OCI-LY7 (cell line): ENCODE data around the gene USP25.

Source experiments
- EZH2phosphoT487 ChIP-seq: fragments of 200-600 bp; sonication (generic); IDR thresholded peaks from 2 replicates; pipeline ENCODE4 v1.6.1; 2018; ENCODE audit warnings: low read depth, borderline replicate concordance, mild to moderate bottlenecking, mixed run types, antibody characterized with exemption, low read length, moderate library complexity, mixed read lengths
- TF ChIP-seq, protein P1 (sequence below): fragments of 200-600 bp; sonication (generic); conservative IDR thresholded peaks from 2 replicates; pipeline ENCODE4 v1.5.1; 2014; ENCODE audit warnings: mild to moderate bottlenecking, antibody characterized with exemption, low read length, moderate library complexity, mixed read lengths

- TF ChIP-seq, protein P1, sequence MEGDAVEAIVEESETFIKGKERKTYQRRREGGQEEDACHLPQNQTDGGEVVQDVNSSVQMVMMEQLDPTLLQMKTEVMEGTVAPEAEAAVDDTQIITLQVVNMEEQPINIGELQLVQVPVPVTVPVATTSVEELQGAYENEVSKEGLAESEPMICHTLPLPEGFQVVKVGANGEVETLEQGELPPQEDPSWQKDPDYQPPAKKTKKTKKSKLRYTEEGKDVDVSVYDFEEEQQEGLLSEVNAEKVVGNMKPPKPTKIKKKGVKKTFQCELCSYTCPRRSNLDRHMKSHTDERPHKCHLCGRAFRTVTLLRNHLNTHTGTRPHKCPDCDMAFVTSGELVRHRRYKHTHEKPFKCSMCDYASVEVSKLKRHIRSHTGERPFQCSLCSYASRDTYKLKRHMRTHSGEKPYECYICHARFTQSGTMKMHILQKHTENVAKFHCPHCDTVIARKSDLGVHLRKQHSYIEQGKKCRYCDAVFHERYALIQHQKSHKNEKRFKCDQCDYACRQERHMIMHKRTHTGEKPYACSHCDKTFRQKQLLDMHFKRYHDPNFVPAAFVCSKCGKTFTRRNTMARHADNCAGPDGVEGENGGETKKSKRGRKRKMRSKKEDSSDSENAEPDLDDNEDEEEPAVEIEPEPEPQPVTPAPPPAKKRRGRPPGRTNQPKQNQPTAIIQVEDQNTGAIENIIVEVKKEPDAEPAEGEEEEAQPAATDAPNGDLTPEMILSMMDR: no peak
- no peak for TF ChIP-seq EZH2phosphoT487
Measured at GRCh38 chr21:15701830-15702229, 28.0 kb upstream of the USP25 start.
